GM18907 (cell line): ENCODE data around the gene C20orf202.
"Not testable (repeated sequence)": the region's sequence is repeated elsewhere in the genome, so short reads cannot be mapped to it uniquely, and the experiment has no call there.

Experiments used
- ATAC-seq: cut with Tn5 transposase; IDR thresholded peaks from one replicate; pipeline ENCODE4 v1.9.1; 2021; ENCODE audit warnings: mild to moderate bottlenecking, moderate library complexity; ENCODE audit not compliant: unreplicated experiment

C20orf202 gene

DNA sequence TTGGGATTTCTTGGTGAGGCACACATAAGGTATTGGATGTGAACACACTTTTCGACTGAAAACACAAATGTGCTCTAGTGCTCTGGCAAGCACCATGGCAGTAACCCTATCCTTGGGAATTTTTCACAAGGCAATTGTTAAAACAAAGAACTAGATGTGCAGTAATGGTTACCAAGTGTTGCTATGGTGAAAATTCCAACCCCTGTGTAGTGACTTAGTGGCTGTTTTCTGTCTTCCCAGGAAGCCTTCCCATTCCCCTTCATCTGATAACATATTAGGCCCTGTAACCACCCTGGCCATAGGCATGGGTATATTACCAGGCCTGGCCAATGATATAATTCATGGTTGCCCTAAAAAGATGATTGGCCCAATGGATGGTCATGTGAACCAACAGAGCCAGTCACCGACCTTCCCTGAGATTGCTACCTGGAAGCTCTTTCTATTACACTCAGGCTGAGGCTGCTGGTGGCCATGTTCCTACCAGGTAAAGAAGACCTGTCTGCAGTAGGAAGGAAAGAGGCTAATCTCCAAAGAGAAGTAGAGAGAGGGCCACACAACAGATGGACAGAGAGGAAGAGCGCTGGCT is 4.1 kb downstream of the C20orf202 start:
- no peak for ATAC-seq

DNA sequence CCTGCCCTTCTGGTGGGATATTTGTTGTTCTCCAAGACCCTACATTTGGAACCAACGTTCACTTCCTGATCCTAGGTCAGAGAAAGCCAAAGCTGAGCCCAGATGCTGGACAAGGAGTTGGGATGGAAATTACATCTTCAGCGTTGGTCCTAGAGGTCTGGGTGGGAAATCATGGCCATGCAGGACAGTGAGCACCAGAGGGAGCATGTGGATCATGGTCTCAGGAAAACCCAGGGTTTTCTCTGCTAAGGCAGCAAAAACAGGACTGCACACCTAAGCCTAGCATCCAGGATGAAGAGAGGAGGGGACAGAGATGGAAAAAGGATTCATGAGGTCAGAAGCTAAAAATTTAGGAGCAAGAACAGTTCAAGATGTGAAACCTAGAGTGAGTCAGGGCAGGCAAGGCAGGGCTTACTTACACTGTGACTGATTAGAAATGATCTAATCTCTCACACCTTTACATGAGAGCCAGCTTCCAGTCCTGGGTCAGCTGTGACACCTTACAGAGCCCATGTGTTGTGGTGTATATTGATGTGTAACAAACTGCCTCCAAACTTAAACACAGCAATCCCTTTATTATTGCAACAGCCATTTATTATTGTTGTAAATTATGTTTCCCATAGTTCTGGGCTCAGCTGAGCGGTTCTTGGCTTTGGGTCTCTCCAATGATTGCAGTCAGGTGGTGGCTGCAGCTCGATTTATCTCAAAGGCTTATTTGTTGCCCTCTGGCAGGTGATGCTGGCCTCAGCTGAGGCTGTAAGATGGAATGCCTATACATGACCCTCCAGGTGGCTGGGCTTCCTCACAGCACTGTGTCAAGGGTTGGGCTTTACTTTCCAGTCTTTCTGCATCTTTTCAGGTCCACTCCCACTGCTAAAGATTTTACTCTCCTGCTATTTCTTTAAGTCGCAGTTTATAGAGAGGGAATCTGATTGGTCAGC is 6.5 kb downstream of the C20orf202 start:
- no peak for ATAC-seq

DNA sequence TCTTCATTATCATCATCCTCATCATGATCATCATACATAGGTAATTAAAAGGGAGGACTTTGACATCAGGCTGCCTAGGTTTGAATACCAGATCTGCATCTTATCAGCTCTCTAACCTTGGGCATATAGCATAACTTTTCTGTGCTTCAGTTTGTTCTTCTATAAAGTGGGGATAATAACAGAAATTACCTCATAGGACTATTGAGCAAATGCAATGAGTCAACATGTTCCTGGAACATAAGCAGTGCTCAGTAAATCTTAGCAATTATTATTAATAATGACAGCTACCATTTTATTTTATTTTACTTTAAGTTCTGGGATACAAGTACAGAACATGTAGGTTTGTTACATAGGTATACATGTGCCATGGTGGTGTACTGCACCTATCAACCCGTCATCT is 7.2 kb downstream of the C20orf202 start:
- no peak for ATAC-seq

DNA sequence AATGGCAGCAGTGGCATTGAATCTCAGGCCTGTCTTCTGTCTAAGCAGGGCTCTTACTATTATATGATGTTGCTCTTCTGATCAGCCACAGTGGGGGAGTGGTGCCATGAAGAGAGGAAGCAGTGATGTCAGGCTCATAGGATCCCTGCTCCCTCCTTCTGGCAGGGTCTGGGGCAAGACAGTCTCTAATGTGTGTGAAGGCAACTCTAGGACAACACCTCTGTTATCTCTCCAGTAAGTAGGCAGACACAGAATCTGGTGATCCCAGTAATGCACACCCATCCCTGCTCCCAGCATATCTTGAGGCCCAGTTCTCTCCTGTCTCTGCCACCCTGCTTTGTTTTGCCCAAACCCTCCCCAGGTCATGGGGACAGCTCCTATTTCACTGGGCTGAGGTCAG is 8.8 kb downstream of the C20orf202 start:
- no peak for ATAC-seq

DNA sequence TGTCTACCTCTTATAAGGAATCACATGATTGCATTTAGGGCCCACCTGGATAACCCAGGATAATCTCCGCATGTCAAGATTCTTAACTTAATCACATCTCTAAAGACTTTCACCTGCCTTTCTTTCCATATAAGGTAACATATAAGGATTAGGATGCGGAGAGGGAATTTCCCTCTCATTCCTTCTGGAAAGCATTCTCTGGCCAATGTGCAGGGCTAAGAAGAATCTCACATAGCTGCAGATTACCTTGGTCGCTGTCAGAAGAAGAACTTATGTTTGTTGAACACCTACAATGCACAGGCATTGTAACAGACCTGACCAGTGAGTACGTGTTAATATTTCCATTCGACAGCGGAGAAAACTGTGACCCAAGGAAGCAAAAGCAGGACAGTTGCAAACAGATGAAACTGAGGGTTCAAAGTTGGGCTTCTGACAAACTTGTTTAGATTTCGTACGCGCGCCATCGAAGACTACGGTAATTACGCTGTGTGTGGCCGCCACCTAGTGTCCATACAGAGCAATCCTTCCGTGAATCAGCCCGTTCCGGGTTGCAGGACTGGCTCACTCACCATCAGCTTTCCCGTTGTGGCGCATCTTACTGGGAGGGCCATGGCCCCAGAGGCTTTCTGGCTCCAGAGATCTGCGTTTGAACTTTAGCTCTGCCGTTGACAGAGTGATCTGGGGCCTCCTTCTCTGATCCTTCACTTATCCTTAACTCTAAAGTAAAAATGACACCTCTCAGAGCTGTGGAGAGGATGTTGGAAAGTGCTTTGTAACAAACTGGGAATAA is 9.5 kb downstream of the C20orf202 start:
- peak; percentile 58 for ATAC-seq

DNA sequence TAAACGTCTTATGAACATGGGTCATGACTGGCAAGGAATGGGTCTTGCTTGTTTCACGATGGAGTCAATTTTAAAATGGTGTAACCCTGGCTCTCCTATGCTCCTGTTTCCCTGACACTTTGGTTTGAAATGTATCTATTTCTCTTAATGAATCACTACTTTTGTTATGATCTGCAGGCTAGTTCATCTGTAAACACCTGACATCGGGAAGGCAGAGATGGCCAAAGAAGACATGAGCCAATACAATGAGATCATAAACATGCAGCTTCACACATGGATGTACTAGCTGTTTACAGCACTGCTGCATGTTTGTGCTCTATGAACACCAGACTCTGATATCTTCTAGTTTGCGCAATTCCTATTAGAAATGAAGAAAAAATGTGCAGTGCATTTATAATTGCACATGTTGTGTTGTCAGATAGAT is 11.6 kb downstream of the C20orf202 start:
- ATAC-seq = no peak

DNA sequence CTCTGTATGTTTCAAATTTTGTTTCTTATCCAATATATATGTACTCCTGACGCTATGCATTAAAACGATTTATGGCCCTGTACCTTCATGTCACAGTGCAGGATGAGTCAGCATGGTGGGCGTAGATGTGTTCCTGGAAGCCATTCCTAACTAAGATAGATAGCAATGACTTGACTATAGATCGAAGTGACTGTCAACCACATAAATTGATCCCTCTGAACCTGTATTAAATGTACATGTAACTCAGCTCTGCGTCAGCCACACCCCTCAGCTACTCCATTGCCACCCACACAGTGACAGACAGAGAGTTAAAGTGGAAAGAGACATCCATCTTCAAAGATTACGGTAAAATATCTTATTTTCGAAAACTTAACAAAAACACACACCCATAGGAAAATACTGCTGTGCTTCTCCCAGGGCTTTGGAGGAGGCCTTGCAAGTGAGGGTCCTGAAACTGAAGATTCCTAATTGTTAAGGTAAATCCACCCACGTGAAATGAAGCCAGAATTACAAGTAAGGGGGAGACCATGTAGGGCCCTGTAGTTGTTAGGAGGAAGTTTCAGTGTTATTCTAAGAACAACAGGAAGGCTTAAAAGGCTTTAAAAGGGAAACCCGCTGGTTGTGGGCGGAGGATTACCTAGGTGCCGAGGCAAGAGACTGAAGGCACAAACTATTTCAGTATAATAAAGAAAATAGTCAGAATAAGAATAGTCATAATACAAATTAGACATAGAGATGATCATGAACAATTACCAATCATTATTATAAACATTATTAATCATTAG is 12.3 kb downstream of the C20orf202 start:
- no peak for ATAC-seq

DNA sequence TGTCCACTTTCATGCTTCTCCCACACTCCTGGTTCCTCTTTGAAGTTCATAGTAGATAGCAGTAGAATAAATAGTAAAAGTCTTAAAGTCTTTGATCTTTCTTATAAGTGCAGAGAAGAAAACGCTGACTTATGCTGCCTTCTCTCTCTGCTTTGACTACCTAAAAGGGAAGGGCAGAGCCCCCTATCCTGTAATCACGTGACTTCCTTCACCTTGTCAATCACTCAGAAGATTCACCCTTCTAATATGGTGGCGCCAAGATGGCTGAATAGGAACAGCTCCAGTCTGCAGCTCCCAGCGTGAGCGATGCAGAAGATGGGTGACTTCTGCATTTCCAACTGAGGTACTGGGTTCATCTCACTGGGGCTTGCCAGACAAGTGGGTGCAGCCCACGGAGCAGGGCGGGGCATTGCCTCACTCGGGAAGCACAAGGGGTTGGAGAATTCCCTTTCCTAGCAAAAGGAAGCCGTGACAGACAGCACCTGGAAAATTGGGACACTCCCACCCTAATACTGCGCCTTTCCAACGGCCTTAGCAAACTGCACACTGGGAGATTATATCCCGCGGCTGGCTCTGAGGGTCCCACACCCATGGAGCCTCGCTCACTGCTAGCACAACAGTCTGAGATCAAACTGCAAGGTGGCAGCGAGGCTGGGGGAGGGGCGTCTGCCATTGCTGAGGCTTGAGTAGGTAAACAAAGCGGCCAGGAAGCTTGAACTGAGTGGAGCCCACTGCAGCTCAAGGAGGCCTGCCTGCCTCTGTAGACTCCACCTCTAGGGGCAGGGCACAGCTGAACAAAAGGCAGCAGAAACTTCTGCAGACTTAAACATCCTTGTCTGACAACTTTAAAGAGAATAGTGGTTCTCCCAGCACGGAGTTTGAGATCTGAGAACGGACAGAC is 13.5 kb downstream of the C20orf202 start:
- ATAC-seq = not testable (repeated sequence)

DNA sequence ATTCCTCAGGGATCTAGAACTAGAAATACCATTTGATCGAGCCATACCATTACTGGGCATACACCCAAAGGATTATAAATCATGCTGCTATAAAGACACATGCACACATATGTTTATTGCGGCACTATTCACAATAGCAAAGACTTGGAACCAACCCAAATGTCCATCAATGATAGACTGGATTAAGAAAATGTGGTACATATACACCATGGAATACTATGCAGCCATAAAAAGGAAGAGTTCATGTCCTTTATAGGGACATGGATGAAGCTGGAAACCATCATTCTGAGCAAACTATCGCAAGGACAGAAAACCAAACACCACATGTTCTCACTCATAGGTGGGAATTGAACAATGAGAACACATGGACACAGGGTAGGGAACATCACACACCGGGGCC is 19.5 kb downstream of the C20orf202 start:
- not testable (repeated sequence) for ATAC-seq

DNA sequence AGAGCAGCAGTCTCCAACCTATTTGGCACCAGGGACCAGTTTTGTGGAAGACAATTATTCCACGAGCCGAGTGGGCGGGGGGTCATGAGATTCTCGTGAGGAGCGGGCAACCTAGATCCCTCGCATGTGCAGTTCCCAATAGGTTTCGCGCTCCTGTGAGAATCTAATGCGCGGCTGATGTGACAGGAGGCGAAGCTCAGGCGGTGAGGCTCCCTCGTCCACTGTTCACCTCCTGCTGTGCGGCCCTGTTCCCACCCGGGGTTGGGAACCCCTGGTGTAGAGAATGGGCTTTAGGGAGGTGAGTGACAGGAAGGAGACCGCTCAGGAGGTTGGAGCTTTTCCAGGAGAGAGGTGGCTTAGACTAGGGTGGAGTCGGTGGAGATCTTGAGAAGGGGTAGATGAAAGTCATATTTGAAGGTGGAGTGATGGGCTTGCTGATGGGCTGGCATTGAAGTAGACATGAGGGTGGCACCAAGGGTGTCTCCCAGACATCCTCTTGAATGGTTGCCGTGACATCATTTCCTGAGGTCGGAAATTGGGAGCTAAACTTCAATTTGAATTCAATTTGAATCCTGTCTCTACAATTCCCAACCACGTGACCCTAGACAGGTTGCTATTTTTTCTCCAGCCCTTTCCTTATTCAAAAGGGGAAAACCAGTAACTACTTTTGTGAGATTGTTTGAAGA is 21.1 kb downstream of the C20orf202 start:
- ATAC-seq = no peak

DNA sequence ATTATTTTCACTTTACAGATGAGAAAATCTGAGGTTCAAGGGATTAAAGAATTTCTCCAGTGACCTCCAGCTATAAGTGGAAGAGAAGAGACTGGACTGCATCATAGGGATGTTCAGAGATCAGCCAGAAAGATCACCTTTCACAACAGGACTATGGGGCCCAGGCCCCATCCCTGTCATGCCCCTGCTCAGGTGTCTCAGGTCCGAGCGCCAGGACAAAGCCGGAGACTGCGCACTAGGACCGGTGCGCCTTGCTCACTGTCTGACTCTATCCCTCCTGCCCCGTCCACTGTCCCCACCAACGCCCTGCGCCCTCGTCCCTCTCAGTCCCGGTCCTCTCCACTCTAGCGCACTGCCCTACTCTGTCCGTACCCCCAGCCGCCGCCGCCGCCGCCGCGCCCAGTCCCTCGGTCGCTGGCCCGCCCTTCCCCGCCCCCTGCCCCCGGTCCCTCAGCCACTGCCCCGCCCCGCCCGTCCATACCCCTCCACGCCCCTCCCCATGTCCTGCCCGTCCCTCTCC is 22.1 kb downstream of the C20orf202 start:
- no peak for ATAC-seq

DNA sequence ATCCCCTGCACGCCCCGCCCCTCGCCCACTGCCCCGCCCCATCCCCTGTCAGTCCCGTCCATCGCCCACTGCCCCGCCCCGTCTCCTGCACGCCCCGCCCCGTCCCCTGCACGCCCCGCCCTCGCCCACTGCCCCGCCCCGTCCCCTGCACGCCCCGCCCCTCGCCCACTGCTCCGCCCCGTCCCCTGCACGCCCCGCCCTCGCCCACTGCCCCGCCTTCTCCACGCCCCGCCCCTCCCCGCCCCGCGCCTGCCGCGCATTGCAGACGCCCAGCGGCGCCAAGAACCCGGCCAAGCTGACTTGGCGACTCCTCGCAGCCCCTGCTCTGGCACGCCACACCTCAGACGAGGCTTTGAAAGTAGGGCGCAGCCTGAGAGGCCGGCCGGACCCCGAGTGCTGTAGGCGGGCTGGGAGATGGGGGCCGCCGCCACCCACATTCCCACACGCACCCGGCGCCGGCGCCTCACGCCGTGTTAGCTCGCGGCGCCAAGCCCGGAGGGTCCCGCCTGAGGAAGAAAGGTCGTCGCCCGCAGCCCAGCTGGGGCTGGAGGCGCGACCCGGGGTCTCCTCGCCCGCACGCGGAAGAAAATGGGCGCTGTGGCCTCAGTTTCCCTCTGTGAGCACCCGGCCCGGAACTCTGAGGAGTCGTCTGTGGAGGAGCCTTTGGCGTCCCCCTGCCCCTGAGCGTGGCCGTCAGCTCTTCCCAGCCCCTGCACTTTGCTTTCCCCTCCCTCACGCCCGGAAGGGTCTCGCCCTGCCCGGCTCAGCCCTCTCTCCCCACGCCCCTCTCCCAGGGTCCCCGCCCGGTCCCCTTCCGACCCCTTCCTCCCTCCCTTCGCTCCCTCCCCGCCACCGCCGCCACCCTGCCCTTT is 22.8 kb downstream of the C20orf202 start, which contains the start of gene RAD21L1:
Gene RAD21L1, plus strand, starts transcription at position 262 of the 872 bp plus-strand sequence. CDS start 2,410 bp downstream, outside the sequence.
- ATAC-seq = no peak

DNA sequence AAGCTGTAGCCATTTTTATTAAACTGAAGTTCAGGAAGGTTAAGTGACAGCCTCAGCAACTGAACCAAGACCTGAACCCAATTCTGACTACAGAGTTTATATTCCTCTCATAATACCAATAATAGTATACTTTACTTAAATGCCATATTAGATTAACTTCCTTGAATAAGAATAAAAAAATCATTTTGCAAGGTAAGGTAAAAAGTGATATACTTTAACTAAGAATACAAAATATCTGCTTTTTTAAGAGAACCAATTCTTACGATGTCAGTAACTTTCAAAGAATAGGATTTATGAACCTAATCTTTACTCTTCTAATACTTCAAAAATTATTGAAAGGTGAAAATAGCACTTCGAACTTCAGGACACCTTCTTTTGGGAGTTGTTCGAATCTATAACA is 26.3 kb downstream of the C20orf202 start:
- no peak for ATAC-seq

DNA sequence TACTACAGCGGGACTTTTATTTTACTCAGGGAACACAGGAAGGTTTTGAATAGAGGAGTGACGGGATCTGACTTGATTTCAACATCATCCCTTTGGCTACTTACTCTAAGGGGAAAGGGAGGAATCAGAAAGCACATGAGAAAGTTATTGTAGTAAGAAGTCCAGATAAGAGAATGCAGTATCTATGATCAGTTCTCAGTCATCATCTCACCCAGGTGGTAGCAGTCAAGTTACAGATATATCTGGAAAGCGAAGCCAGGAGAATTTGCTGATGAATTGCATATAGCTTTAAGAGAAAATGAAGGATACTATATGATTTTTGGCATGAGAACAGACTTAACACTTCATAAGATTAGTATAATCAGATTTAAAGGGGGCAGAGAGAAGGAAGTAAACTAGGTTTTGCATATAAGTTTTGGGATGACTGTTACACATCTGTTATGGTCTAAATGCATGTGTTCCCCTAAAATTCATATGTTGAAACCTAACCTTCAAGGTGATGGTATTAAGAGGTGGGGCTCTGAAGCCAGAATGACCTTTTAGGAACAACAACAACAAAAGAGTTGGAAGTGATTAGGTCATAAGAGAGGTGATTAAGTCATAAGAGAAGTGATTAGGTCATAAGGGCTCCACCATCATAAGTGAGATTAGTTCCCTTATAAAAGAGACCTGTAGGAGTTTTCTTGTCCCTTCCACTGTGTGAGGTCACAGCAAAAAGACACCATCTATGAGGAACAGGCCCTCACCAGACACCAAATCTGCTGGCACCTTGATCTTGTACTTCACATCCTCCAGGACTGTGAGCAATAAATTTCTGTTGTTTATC is 29.2 kb downstream of the C20orf202 start:
- peak; percentile 50 for ATAC-seq

DNA sequence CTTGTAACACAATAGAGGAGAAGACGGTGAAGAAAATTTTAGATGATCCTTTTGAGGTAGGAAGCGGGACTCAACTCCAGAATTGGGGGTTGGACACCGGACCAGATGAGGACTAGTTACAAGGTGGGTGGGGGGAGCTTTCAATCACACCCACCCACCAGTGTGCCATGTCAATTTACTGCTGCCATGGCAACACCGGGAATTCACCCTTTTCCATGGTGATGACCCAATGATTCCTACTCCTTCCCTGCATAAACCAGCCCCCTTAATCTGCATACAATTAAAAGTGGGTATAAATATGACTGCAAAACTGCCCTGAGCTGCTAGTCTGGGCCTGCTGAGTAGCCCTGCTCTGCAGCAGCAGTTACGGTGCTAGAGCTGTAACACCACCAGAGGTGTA is 37.3 kb downstream of the C20orf202 start:
- ATAC-seq = no peak

DNA sequence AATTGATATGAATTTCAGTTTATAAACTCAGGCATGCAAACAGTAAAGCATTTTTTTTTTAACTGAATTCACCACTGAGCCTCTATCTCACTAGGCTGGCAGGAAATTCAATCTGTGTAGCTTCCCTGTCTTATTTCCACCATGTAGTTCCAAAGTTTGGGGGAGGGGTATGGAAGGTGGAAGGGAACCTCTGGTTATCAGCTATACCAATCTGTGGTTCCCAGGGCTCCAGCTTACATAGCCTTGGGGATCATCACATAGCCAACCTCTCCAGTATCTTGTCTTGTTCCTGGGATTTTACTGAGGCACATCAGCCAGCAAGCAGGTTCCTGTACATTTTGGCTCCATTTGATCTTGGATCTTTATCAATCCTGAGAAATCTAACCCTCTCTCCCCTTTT is 38.2 kb downstream of the C20orf202 start:
- ATAC-seq = no peak

DNA sequence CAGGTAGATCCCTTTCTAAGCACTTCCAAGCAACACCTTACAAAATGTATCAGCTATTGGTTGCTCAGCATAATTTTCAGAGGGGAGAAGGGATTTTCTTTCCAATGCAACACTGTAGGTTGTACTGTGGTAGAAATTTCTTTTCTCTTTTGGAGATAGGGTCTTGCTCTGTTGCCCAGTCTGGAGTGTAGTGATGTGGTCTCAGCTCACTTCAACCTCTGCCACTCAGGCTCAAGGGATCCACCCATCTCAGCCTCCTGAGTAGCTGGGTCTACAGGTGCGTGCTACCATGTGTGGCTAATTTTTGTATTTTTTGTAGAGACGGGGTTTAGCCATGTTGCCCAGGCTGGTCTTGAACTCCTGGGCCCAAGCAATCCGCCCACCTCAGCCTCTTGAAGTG is 38.8 kb downstream of the C20orf202 start:
- ATAC-seq = no peak
